Fibroblast of lung (primary cell): ENCODE results near the gene TMEM121B. TPM values are rescaled to one million over a fixed set of nuclear protein-coding genes. Genes with fewer than 3 reads are reported as not detected.

Experiments
- DNase-seq, 2 donors: peaks; one replicate each; pipeline versions ENCODE4 v3.0.0 to v3.0.0-alpha.2; 2010; ENCODE audit warnings: low read depth in 2 of 2
- H2AFZ ChIP-seq: 2 replicates; pipeline ENCODE4 v1.5.1; 2012; ENCODE audit warnings: low read length, control low read depth, inconsistent platforms
- H3K27ac ChIP-seq: 2 replicates; pipeline ENCODE4 v1.5.1; 2011; ENCODE audit warnings: low read length, control low read depth; ENCODE audit not compliant: insufficient read depth
- H3K27me3 ChIP-seq: 2 replicates; pipeline ENCODE4 v1.5.1; 2011; ENCODE audit warnings: mild to moderate bottlenecking, low read length; ENCODE audit not compliant: control insufficient read depth, insufficient read depth
- H3K36me3 ChIP-seq: 2 replicates; pipeline ENCODE4 v1.5.1; 2011; ENCODE audit warnings: low read length; ENCODE audit not compliant: control insufficient read depth, insufficient read depth
- H3K4me1 ChIP-seq: 2 replicates; pipeline ENCODE4 v1.5.1; 2011; ENCODE audit warnings: low read length; ENCODE audit not compliant: control insufficient read depth, insufficient read depth; ENCODE audit errors: extremely low read depth
- H3K4me2 ChIP-seq: 2 replicates; pipeline ENCODE4 v1.5.1; 2011; ENCODE audit warnings: low read length, control low read depth; ENCODE audit not compliant: insufficient read depth; ENCODE audit errors: extremely low read depth
- H3K4me3 ChIP-seq, 4 experiments: fragments of 200-600 bp in 1 of 4; sonication (generic) in 1 of 4; replicated peaks in 1 of 4; 2 replicates each; pipeline ENCODE4 v1.5.1; 2011 to 2016; ENCODE audit warnings: low read length in 4 of 4, low read depth in 3 of 4, mild to moderate bottlenecking in 3 of 4, control low read depth in 2 of 4, inconsistent platforms in 1 of 4, mixed read lengths in 1 of 4; ENCODE audit not compliant: insufficient read depth in 1 of 4; ENCODE audit errors: control extremely low read depth in 1 of 4
- H3K79me2 ChIP-seq: 2 replicates; pipeline ENCODE4 v1.5.1; 2012; ENCODE audit warnings: mild to moderate bottlenecking, low read length, inconsistent platforms; ENCODE audit not compliant: control insufficient read depth, insufficient read depth
- H3K9ac ChIP-seq: 2 replicates; pipeline ENCODE4 v1.5.1; 2011; ENCODE audit warnings: mild to moderate bottlenecking, low read length, control low read depth; ENCODE audit not compliant: insufficient read depth
- H3K9me3 ChIP-seq: 2 replicates; pipeline ENCODE4 v1.5.1; 2012; ENCODE audit warnings: low read depth, low read length; ENCODE audit not compliant: control insufficient read depth, insufficient read depth
- H4K20me1 ChIP-seq: 2 replicates; pipeline ENCODE4 v1.5.1; 2011; ENCODE audit warnings: low read length; ENCODE audit not compliant: control insufficient read depth, insufficient read depth; ENCODE audit errors: extremely low read depth
- CTCF ChIP-seq, 2 donors: IDR thresholded peaks in 1 of 2; conservative IDR thresholded peaks in 1 of 2; 1 replicate in 1 of 2; 2 replicates in 1 of 2; pipeline ENCODE4 v1.5.1; 2011 to 2012; ENCODE audit warnings: low read length in 2 of 2, control low read depth in 1 of 2, inconsistent platforms in 1 of 2, low read depth in 1 of 2, mild to moderate bottlenecking in 1 of 2
- EZH2 ChIP-seq: IDR thresholded peaks from 2 replicates; pipeline ENCODE4 v1.5.1; 2012; ENCODE audit warnings: low read length, control low read depth, mild to moderate bottlenecking; ENCODE audit errors: missing control alignments
- polyA plus RNA-seq, 2 donors: library from polyadenylated mRNA; depleted of rRNA in 1 of 2; stranded (reverse) in 1 of 2; unstranded in 1 of 2; fragments of >200 nt; gene quantifications; 2 replicates each; pipeline ENCODE4 v1.2.1, GENCODE V29; 2011 to 2012; ENCODE audit warnings: missing spikeins in 1 of 2
- total RNA-seq: library from RNA; depleted of rRNA; stranded (reverse); fragments of >200 nt; gene quantifications from 2 replicates; pipeline ENCODE4 v1.2.1, GENCODE V29; 2014

TMEM121B gene
- total and polyA plus RNA-seq, 2 donors (not counting 1 experiment from before 2014, with no cell fraction given) = under 0.01 to 0.05 TPM

GRCh38 chr22:17140022-17140421 is 18.9 kb upstream of the TMEM121B start:
- Histone ChIP-seq H3K27ac (no peak overlapping the region), H3K9ac (no peak overlapping the region), H3K4me1 (no peaks in the 10 kb centered on the region), H2AFZ (no peak overlapping the region), H4K20me1 (no peaks in the 10 kb centered on the region), H3K9me3 (no peaks in the 10 kb centered on the region), H3K27me3 (no peaks in the 10 kb centered on the region), H3K4me2 (no peak overlapping the region), H3K4me3 (no peak overlapping the region), H3K79me2 (no peaks in the 10 kb centered on the region), H3K36me3 (peaks cover 14% of the 10 kb centered on the region)
- TF ChIP-seq CTCF (conservative IDR thresholded peaks at IDR 0.05 in 1 of 2, IDR thresholded peaks at IDR 0.05 in 1 of 2; ENCODE audit: low read depth in 1 of 2, low read length in 2 of 2) = no peak
- no peak for TF ChIP-seq EZH2
- DNase-seq = no peak

GRCh38 chr22:17138513-17138912 is 17.4 kb upstream of the TMEM121B start:
- H2AFZ ChIP-seq = no peak overlapping the region
- no peak overlapping the region for H3K9ac ChIP-seq
- no peaks in the 10 kb centered on the region for H3K4me1 ChIP-seq
- no peak for TF ChIP-seq EZH2
- no peak for TF ChIP-seq CTCF (conservative IDR thresholded peaks at IDR 0.05 in 1 of 2, IDR thresholded peaks at IDR 0.05 in 1 of 2; ENCODE audit: low read depth in 1 of 2, low read length in 2 of 2)
- no peak for DNase-seq
- H3K27ac ChIP-seq = no peak overlapping the region
- no peaks in the 10 kb centered on the region for H3K27me3 ChIP-seq
- H3K4me2 ChIP-seq = no peak overlapping the region
- peaks cover 14% of the 10 kb centered on the region for H3K36me3 ChIP-seq
- no peaks in the 10 kb centered on the region for H3K9me3 ChIP-seq
- H3K79me2 ChIP-seq = no peaks in the 10 kb centered on the region
- no peaks in the 10 kb centered on the region for H4K20me1 ChIP-seq
- no peak overlapping the region for H3K4me3 ChIP-seq

- H3K36me3 ChIP-seq = peaks cover 12% of the 10 kb centered on the region
- H3K27me3 ChIP-seq = no peaks in the 10 kb centered on the region
- H3K79me2 ChIP-seq = no peaks in the 10 kb centered on the region
- no peaks in the 10 kb centered on the region for H3K9me3 ChIP-seq
- no peak for TF ChIP-seq EZH2
- TF ChIP-seq CTCF (conservative IDR thresholded peaks at IDR 0.05 in 1 of 2, IDR thresholded peaks at IDR 0.05 in 1 of 2; ENCODE audit: low read depth in 1 of 2, low read length in 2 of 2) = no peak
- DNase-seq = no peak
- no peaks in the 10 kb centered on the region for H3K4me1 ChIP-seq
- H3K27ac ChIP-seq = no peak overlapping the region
- no peaks in the 10 kb centered on the region for H4K20me1 ChIP-seq
- no peak overlapping the region for H2AFZ ChIP-seq
- H3K4me2 ChIP-seq = no peak overlapping the region
- H3K4me3 ChIP-seq = no peak overlapping the region
- no peak overlapping the region for H3K9ac ChIP-seq
Observed at GRCh38 chr22:17137861-17138425, 16.8 kb upstream of the TMEM121B start.
